Left lung (tissue), 10 donors: ENCODE data around the gene ZNF22. TPM values are rescaled to one million over a fixed set of nuclear protein-coding genes. Genes with fewer than 3 reads are reported as not detected.

ENCODE experiments used
- ATAC-seq: fragments of 200-7000 bp; cut with Tn5 transposase; one replicate; pipeline ENCODE4 v1.9.1; 2020; ENCODE audit warnings: moderate library complexity
- DNase-seq, 4 donors: peaks; one replicate each; pipeline ENCODE4 v3.0.0-alpha.2; 2013 to 2020
- H3K27ac ChIP-seq, 2 donors: fragments of 200-600 bp; sonication (generic) in 1 of 2; one replicate each; pipeline versions ENCODE4 v1.5.0 to v1.8.0; 2020 to 2021
- H3K27me3 ChIP-seq, 2 donors: fragments of 200-600 bp; sonication (generic) in 1 of 2; one replicate each; pipeline versions ENCODE4 v1.5.0 to v1.8.0; 2020 to 2021
- H3K36me3 ChIP-seq, 2 donors: fragments of 200-600 bp; sonication (generic) in 1 of 2; one replicate each; pipeline versions ENCODE4 v1.5.0 to v1.8.0; 2020 to 2021
- H3K4me1 ChIP-seq, 2 donors: fragments of 200-600 bp; one replicate each; pipeline ENCODE4 v1.8.0; 2021
- H3K4me3 ChIP-seq, 2 donors: fragments of 200-600 bp; sonication (generic) in 1 of 2; one replicate each; pipeline versions ENCODE4 v1.5.0 to v1.8.0; 2020 to 2021; ENCODE audit warnings: mild to moderate bottlenecking in 1 of 2
- H3K9me3 ChIP-seq, 2 donors: fragments of 200-600 bp; sonication (generic) in 1 of 2; one replicate each; pipeline versions ENCODE4 v1.5.0 to v1.8.0; 2020 to 2021
- CTCF ChIP-seq, 2 donors: fragments of 200-600 bp; sonication (generic) in 1 of 2; IDR thresholded peaks; one replicate each; pipeline versions ENCODE4 v1.5.0 to v1.8.0; 2021; ENCODE audit warnings: antibody characterized with exemption in 2 of 2
- intact Hi-C, 2 donors: fragments of 100-400 bp; cut with DNase I; formaldehyde crosslinking; loops; one replicate each; pipeline versions ENCODE4 v1.11.2 to v1.14.2; 2022
- polyA plus RNA-seq, 6 donors: library from polyadenylated mRNA; unstranded; fragments of 120-200 nt; gene quantifications; one replicate each; pipeline ENCODE4 v1.2.1, GENCODE V29; 2013; ENCODE audit not compliant: insufficient read length in 6 of 6
- total RNA-seq, 2 donors: library from RNA; stranded (reverse); fragmentation: NEBNext Ultra II Directional; extraction: Animal tissue kit (Norgen Biotek cat#: 25700); gene quantifications; one replicate each; pipeline ENCODE4 v1.2.1, GENCODE V29; 2021
- donor health status: DM: no; HTN: yes; CAD: no.
- donor health status: DM: no; HTN: no; CAD: no.

Gene ZNF22
- total and polyA plus RNA-seq, 8 donors = 19.3 to 80.0 (median 75.0) TPM

GRCh38 chr10:44983066-44983894 is 17.4 kb upstream of the ZNF22 start:
- no peak for DNase-seq
- Histone ChIP-seq H3K27ac (peak overlapping the region; percentile 71 to 78), H3K9me3 (no peaks in the 10 kb centered on the region), H3K4me3 (no peak overlapping the region), H3K4me1 (peaks cover 31 to 70% of the 10 kb centered on the region in 2 donors), H3K27me3 (no peaks in the 10 kb centered on the region), H3K36me3 (peaks cover 0 to 59% of the 10 kb centered on the region in 2 donors)
- intact Hi-C loops = no loop called here
- TF ChIP-seq CTCF (IDR thresholded peaks at IDR 0.05) = no peak
- no peak for ATAC-seq

DNA sequence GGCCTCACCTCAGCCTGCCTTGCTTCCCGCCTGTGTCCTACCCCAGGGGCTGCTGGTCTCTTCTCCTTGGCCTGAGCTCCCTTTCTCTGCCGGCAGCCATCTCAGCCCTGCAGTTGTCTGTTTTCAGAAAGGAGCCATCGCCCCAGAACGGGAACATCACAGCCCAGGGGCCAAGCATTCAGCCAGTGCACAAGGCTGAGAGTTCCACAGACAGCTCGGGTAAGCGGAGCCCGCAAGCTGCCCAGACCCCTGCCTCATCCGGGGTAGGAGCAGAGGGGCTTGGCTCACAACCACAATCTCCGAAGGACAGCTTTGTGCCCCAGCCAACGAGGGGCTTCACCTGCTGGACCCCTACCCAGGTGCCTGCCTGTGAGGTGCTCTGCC is 16.8 kb upstream of the ZNF22 start:
- peaks cover 0 to 64% of the 10 kb centered on the region in 2 donors for H3K36me3 ChIP-seq
- peaks cover 30 to 64% of the 10 kb centered on the region in 2 donors for H3K4me1 ChIP-seq
- intact Hi-C loops = no loop called here
- TF ChIP-seq CTCF (IDR thresholded peaks at IDR 0.05) = no peak
- ATAC-seq (no peak), DNase-seq (no peak)
- H3K4me3 ChIP-seq = no peak overlapping the region
- no peaks in the 10 kb centered on the region for H3K9me3 ChIP-seq
- no peaks in the 10 kb centered on the region for H3K27me3 ChIP-seq
- H3K27ac ChIP-seq = peak overlapping the region in 1 of 2 donors; percentile 57

DNA sequence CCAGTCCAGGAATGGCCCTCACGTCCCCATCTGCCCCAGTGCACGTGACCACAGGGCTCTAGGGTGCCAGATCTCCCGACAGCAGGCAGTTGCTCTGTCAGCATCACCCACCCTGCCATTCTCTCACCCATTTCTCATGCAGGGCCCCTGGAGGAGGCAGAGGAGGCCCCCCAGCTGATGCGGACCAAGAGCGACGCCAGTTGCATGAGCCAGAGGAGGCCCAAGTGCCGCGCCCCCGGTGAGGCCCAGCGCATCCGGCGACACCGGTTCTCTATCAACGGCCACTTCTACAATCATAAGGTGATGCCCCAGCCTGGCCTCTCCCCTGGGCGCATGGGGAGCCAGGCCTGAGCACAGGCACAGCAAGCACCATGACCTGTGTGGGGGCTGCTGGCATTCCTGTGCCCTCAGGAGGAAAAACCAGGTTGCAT is 16.0 kb upstream of the ZNF22 start:
- peaks cover 23 to 62% of the 10 kb centered on the region in 2 donors for H3K4me1 ChIP-seq
- TF ChIP-seq CTCF (IDR thresholded peaks at IDR 0.05) = no peak
- no peak overlapping the region for H3K4me3 ChIP-seq
- intact Hi-C loops = no loop called here
- H3K9me3 ChIP-seq = no peaks in the 10 kb centered on the region
- peak overlapping the region; percentile 47 to 57 for H3K27ac ChIP-seq
- no peaks in the 10 kb centered on the region for H3K27me3 ChIP-seq
- peaks cover 0 to 72% of the 10 kb centered on the region in 2 donors for H3K36me3 ChIP-seq
- no peak for DNase-seq
- no peak for ATAC-seq

- Histone ChIP-seq H3K36me3 (peaks cover 0 to 77% of the 10 kb centered on the region in 2 donors), H3K4me1 (peaks cover 19 to 59% of the 10 kb centered on the region in 2 donors), H3K27ac (peak overlapping the region; percentile 47 to 57), H3K9me3 (no peaks in the 10 kb centered on the region), H3K27me3 (no peaks in the 10 kb centered on the region), H3K4me3 (no peak overlapping the region)
- DNase-seq = no peak
- intact Hi-C loops = no loop called here
- no peak for TF ChIP-seq CTCF (IDR thresholded peaks at IDR 0.05)
- no peak for ATAC-seq
These were observed 15.5 kb upstream of the ZNF22 start for GRCh38 chr10:44985175-44985681.

GRCh38 chr10:44986179-44986578 is 14.5 kb upstream of the ZNF22 start:
- ATAC-seq = no peak
- intact Hi-C loops = no loop called here
- Histone ChIP-seq H3K27me3 (no peaks in the 10 kb centered on the region), H3K9me3 (no peaks in the 10 kb centered on the region), H3K36me3 (peaks cover 0 to 86% of the 10 kb centered on the region in 2 donors), H3K4me3 (no peak overlapping the region), H3K27ac (peak overlapping the region; percentile 47 to 57), H3K4me1 (peaks cover 13 to 54% of the 10 kb centered on the region in 2 donors)
- no peak for DNase-seq
- no peak for TF ChIP-seq CTCF (IDR thresholded peaks at IDR 0.05)
